NOMO-1 (cell line): ENCODE results near the gene NMNAT3.
"Not testable (repeated sequence)": the region's sequence is repeated elsewhere in the genome, so short reads cannot be mapped to it uniquely, and the experiment has no call there.

ENCODE experiments used
- DNase-seq, 2 experiments: peaks; one replicate each; lab custom pipeline; 2025; ENCODE audit not compliant: unreplicated experiment in 2 of 2; lab: John Stamatoyannopoulos, UW

Gene NMNAT3

GRCh38 chr3:139586420-139587017, 91.3 kb downstream of the NMNAT3 start:
- no peak for DNase-seq

GRCh38 chr3:139585820-139586219, 92.0 kb downstream of the NMNAT3 start:
- DNase-seq: no peak

GRCh38 chr3:139583651-139584050, 94.1 kb downstream of the NMNAT3 start:
- DNase-seq: not testable (repeated sequence)

- DNase-seq: no peak
Observed at GRCh38 chr3:139578783-139579182, 99.0 kb downstream of the NMNAT3 start.

GRCh38 chr3:139577909-139578308, 99.9 kb downstream of the NMNAT3 start:
- DNase-seq: no peak

GRCh38 chr3:139577346-139577745, 100.4 kb downstream of the NMNAT3 start:
- DNase-seq: no peak

- DNase-seq: peak; percentile 19 to 32
Observed at GRCh38 chr3:139574026-139574947, 103.5 kb downstream of the NMNAT3 start.

GRCh38 chr3:139572847-139573672, 104.7 kb downstream of the NMNAT3 start:
- DNase-seq: peak; percentile 86 to 98

- no peak for DNase-seq
Observed at GRCh38 chr3:139571711-139572110, 106.1 kb downstream of the NMNAT3 start.

GRCh38 chr3:139564294-139564861, 113.4 kb downstream of the NMNAT3 start:
- DNase-seq: peak; percentile 53 to 54

- no peak for DNase-seq
Observed at GRCh38 chr3:139561959-139562676, 115.7 kb downstream of the NMNAT3 start.

GRCh38 chr3:139561255-139561817, 116.4 kb downstream of the NMNAT3 start:
- no peak for DNase-seq

GRCh38 chr3:139560411-139560810, 117.4 kb downstream of the NMNAT3 start:
- no peak for DNase-seq

- no peak for DNase-seq
Observed at GRCh38 chr3:139559541-139559940, 118.2 kb downstream of the NMNAT3 start.

GRCh38 chr3:139558351-139559266, 119.2 kb downstream of the NMNAT3 start:
- no peak for DNase-seq

GRCh38 chr3:139557041-139557440, 120.7 kb downstream of the NMNAT3 start:
- DNase-seq: no peak

GRCh38 chr3:139555249-139555648, 122.5 kb downstream of the NMNAT3 start:
- DNase-seq: no peak

- no peak for DNase-seq
Observed at GRCh38 chr3:139554628-139555027, 123.1 kb downstream of the NMNAT3 start.
